ENCODE results near the gene KANK3.

DNA sequence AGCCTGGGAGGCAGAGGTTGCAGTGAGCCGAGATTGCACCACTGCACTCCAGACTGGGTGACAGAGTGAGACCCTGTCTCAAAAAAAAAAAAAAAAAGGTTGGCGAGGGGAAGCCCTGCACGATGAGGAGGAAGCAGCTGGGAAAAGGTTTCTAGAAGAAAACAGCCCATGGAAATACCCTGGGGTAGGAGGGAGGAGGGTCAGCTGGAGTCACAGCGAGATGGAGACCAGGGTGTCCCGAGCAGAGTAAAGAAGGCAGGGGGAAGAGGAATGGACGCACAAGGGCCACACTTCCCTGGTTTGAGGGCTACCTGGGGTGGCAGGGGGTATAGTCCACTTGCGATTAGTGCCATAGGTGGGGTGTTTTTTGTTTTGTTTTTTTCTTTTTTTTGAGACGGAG, 6.4 kb downstream of the KANK3 start:
- TF ChIP-seq, protein P1, sequence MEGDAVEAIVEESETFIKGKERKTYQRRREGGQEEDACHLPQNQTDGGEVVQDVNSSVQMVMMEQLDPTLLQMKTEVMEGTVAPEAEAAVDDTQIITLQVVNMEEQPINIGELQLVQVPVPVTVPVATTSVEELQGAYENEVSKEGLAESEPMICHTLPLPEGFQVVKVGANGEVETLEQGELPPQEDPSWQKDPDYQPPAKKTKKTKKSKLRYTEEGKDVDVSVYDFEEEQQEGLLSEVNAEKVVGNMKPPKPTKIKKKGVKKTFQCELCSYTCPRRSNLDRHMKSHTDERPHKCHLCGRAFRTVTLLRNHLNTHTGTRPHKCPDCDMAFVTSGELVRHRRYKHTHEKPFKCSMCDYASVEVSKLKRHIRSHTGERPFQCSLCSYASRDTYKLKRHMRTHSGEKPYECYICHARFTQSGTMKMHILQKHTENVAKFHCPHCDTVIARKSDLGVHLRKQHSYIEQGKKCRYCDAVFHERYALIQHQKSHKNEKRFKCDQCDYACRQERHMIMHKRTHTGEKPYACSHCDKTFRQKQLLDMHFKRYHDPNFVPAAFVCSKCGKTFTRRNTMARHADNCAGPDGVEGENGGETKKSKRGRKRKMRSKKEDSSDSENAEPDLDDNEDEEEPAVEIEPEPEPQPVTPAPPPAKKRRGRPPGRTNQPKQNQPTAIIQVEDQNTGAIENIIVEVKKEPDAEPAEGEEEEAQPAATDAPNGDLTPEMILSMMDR (IDR thresholded peaks at IDR 0.05): no peak
- no peak for TF ChIP-seq POLR2A (IDR thresholded peaks at IDR 0.05)
